ENCODE results near the gene TMEM132D. TPM values are rescaled to one million over a fixed set of nuclear protein-coding genes. Genes with fewer than 3 reads are reported as not detected.

TMEM132D gene
- total RNA-seq, 2 experiments from 2014 or later: not detected

GRCh38 chr12:129163461-129163860 is 740.4 kb downstream of the TMEM132D start:
- ChIA-PET CTCF (no interaction called here), POLR2A (no interaction called here)

DNA sequence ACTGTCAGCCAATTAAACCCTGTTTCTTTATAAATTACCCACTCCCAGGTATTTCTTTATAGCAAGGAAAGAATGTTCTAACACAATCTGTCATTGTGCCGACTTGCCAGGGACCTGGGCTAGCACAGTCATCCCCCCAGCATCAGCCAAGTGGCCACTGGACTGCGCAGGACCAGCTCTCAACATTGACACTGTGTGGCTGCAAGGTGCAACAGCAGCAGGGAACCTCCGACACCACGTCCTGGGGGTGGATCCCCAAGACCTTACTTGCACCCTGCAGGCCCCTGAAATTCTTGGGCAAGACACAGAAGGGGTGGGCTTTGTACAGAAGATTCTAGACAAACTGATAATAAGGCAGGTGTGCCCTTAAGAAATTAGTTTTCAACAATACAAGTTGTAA is 741.0 kb downstream of the TMEM132D start:
- CTCF ChIA-PET: no interaction called here

DNA sequence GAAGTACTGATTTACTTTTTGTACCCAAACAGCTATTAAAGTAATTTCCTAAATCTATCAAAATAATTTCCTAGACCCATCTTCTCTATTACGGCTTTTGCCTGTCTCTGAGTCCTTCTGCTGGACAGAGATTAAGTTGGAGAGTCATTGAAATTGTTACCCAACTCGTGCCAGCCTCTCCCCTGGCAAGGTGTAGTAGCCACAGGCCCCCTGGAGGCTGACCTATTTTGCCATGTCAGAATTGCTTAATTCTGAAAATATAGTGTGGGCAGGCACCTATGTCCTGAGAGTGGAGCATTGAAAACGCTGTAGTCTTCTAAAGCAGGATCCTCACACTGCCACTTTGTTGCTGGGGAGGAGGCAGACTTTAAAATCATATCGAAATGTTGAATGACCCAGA is 742.3 kb downstream of the TMEM132D start:
- ChIA-PET POLR2A (no interaction called here), CTCF (no interaction called here)

More for the DNA sequence above, 741.0 kb downstream of the TMEM132D start:
- POLR2A ChIA-PET: no interaction called here

GRCh38 chr12:129160282-129160681 is 743.5 kb downstream of the TMEM132D start:
- POLR2A ChIA-PET: no interaction called here
- CTCF ChIA-PET: no interaction called here

GRCh38 chr12:129152351-129153104 is 751.3 kb downstream of the TMEM132D start:
- POLR2A ChIA-PET: no interaction called here
- CTCF ChIA-PET: no interaction called here

- ChIA-PET CTCF (no interaction called here), POLR2A (no interaction called here)
Measured at GRCh38 chr12:129150721-129151120, 753.1 kb downstream of the TMEM132D start.

- POLR2A ChIA-PET: no interaction called here
Measured at GRCh38 chr12:129145381-129145780, 758.4 kb downstream of the TMEM132D start.

DNA sequence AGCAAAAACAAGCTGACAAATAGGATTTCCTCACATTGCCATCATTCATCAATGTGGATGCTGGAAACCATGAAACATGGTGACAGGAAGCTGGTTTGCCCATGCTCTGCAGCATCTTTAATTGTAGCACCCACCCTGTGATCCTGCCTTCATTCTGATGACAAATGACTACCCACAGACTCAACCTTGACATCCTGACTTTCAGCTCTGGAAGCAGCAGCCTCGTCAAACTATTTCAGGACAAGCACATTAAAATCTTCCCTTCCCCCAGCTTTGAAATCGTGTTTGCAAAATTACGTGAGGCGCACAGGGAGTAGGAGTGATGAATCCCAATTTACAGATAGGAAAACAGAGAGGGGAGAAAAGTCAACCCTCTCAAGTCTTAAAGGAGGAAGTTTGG is 765.0 kb downstream of the TMEM132D start:
- CTCF ChIA-PET: no interaction called here
- POLR2A ChIA-PET: no interaction called here

More at GRCh38 chr12:129145381-129145780, 758.4 kb downstream of the TMEM132D start:
- CTCF ChIA-PET: no interaction called here

DNA sequence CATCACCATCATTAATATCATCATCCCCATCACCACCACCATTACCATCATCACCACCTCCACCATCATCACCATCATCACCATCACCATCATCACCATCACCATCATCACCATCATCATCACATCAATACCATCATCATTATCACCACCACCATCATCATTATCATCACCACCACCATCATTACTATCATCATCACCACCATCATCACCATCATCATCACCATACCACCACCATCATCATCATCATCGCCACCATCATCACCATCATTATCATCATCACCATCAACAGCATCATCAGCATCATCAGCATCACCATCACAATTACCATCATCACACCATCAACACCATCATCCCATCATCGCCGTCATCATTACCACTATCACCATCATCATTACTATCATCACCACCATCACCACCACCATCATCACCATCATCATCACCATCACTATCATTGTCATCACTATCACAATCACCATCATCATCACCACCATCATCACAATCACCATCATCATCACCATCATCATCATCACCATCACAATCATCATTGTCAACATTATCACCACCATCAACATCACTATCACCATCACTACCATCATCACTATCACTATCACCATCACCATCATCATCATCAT is 767.0 kb downstream of the TMEM132D start:
- ChIA-PET POLR2A (no interaction called here), CTCF (interaction anchor here (0.5 kb wide), 1 partner anchor 400 kb away, joined by 4 read pairs; no protein-coding TSS in a partner anchor)

DNA sequence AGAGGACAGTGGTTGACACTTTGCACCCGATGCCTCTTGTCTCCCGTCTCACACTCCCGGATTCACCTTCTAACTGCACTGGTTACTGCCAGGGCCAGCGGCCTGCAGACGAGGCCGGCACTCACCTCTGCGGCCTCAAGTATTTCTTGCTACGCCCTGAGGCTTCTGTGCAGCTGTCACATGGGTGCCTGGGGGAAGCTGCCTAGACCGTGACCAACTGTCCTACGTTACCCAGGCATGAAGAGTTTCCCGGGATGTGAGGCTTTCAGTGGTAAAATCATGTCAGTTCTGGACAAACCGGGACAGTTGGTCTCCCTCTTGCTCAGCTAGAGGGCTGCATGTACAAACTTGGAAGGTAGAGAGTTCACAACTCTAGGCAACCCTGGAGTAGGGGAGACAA is 776.1 kb downstream of the TMEM132D start:
- POLR2A ChIA-PET: no interaction called here
- CTCF ChIA-PET: no interaction called here

DNA sequence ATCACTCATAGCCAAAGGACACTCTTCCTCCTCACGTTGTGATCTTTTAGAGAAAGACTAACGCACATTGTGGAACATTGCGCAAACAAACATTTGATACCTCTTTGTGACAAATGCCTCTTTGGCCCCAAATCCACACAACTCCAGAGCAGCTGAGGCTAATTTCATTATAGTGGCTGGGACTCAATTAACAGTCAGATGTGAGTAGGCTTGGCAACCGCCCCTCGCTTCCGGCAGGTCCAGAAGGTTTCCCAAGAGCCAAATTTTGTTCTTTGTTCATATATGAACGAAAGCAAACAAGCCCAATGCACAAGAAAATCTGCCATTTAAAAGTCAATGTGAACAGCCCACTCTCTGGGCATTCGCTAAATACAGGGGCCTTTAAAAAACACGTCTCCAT is 776.6 kb downstream of the TMEM132D start:
- CTCF ChIA-PET: no interaction called here
- POLR2A ChIA-PET: no interaction called here

DNA sequence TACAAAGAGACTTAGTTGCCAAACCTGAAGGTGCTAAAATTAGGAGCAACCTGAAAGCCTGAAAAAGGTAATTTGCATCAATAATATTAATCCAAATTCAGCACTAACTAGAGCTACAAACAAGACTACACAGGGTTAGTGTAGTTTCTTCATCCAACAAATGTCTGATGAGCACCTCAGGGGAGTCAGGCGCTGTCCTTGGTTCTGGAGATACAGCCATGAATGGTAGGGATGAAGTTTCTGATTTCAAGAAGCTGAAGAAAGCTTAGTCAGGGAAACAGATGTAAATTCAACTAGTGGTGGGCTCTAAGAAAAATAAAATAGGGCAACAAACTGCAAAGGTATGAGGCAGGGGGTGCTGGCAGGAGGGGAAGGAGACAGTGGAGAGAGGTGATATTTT is 784.3 kb downstream of the TMEM132D start:
- ChIA-PET CTCF (no interaction called here), POLR2A (no interaction called here)

DNA sequence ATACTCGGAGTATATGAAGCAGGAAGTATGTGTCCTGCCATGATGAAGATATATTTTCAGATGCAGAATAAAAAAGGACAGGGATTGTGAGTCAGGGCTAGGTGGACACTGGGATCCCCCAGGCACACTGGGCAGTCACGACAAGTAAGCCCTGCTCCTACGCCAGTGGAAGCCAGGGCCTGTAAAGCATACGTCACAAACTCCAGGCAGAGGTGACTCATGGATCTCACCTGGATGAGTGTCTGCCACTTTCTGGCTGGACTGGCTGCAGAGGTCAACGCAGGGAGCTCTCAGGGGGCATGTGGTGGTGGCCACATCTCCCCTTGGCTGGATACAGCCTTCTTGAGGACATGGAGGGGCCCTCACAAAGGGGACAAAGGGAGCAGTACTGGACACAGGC is 788.3 kb downstream of the TMEM132D start:
- POLR2A ChIA-PET: no interaction called here
- CTCF ChIA-PET: no interaction called here

DNA sequence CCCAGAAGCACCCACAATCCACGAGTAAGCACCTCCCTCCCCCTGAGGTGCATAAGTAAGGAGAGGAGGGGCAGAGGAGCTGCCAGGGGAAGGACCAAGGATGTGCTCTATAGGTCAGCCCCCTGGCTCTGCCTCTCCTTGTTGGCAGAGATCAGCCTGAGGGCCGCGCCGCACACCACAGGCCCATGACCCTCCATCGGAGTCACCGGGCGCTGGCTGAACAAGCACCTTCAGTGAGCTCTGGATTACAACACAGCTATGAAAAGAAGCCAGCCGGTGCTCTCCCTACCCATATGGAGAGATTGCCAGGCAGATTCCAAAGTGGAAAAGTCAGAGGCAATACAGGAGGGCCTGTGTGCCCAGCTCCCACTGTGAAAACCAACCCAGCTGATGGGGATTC is 793.2 kb downstream of the TMEM132D start:
- POLR2A ChIA-PET: no interaction called here

DNA sequence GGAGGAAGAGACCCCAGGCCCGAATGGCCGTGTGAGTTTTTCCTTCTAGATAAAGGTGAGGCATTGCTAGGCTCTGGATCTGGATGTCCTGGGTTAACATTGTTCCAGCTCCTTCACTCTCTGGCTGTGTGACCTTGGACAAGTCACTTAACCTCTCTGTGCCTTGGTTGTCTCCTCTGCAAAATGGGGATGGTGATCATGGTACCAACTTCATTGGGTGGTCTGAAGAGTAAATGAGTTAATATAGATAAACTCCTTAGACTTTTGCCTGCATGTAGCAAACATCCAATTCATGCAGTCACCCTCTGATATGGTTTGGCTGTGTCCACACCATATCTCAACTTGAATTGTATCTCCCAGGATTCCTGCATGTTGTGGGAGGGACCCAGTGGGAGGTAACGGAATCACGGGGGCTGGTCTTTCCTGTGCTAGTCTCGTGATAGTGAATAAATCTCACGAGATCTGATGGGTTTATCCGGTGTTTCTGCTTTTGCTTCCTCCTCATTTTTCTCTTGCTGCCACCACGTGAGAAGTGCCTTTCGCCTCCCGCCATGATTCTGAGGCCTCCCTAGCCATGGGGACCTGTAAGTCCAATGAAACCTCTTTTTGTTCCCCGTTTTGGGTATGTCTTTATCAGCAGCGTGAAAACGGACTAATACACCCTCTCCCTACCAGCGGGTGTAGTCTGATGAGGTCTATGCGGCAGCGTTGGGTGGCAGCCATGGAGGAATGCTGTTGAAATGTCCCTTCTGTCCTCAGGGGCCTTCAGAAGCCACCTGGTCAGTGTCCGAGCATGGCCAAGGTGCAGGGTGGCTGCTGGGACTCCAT is 794.4 kb downstream of the TMEM132D start:
- ChIA-PET CTCF (no interaction called here), POLR2A (no interaction called here)

More for the DNA sequence above, 793.2 kb downstream of the TMEM132D start:
- CTCF ChIA-PET: no interaction called here

DNA sequence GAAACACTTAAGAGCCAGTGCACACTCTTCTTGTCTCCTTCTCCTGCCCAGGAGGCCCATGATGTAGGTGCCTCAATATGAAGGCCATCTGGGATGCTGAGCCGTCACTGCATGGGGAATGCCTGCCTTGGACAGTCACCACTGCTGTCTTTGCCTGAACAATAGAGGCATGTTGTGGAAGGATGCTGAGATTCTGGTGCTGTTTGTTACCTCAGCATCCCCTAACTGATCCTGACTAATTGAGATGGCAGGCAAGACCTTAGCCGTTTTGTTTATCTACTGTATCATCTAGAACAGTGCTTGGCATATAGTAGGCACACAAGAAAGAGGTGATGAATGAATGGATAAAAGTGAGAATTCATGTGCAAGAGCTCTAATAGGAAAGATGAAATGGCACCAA is 797.1 kb downstream of the TMEM132D start:
- POLR2A ChIA-PET: no interaction called here
- CTCF ChIA-PET: no interaction called here

- ChIA-PET POLR2A (no interaction called here), CTCF (no interaction called here)
Measured at GRCh38 chr12:129103231-129103630, 800.6 kb downstream of the TMEM132D start.

- ChIA-PET POLR2A (no interaction called here), CTCF (no interaction called here)
Measured at GRCh38 chr12:129102233-129102632, 801.6 kb downstream of the TMEM132D start.

DNA sequence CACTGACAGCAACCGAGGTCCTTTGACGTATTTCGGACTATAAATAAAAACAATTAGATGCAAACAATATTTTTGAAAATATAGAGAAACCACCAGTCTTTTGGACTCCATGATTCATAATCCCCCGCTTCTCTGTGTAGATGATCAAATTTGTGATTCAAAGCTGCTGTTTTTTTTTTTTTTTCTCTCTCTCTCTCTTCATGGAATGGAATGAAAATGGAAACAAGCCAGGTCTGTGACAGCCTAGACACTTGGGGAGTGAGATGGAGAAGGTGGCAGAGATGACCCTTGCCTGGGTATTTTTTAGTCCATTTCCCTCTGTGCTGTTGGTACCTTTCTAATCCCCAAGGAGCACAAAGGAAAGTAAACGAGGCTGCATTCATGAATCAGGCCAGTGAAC is 802.0 kb downstream of the TMEM132D start:
- CTCF ChIA-PET: no interaction called here

DNA sequence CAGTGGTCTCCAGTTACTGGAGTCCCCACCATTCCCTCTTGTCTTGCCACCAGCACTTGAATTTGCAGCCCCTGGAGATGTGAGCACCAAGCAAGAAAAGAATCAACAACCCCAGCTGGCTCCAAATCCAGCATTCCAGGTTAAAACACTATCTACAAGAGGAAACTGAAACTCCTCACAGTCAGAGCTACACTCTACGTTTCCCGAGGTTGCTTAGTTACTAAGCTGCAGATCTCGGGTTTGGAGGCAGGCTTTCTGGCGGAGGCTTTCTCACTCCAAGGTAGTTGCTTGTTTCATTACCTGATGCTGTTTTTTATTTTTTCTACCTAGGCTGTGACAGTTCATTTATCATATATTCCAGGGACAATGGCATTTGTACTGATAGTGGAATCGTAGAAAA is 802.4 kb downstream of the TMEM132D start:
- POLR2A ChIA-PET: no interaction called here
- CTCF ChIA-PET: no interaction called here

More for the DNA sequence above, 802.0 kb downstream of the TMEM132D start:
- POLR2A ChIA-PET: no interaction called here

DNA sequence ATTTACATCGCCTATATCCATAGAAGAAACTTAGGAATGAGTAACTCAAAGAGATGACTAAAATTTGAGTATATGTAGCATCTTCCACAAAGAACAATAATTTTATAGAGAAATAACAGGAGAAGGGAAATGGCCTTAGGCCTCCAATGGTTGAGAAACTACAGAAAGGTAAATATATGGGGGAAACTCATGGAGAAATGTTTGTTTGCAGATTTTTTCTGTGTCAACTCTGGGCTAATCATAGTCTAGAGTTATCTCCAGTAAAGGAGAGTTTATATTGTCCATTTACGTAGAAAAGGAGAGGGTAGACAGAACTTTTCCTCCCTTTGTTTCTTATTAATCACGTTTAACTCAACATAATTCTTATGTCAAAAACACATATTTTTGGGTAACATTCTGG is 806.4 kb downstream of the TMEM132D start:
- CTCF ChIA-PET: no interaction called here
- POLR2A ChIA-PET: no interaction called here

All from activated CD8-positive, alpha-beta memory T cell treated with anti-CD3 and anti-CD28 coated beads for 36 hours (primary cell).